ENCODE measurements around the gene DNM1.

DNM1 gene

DNA sequence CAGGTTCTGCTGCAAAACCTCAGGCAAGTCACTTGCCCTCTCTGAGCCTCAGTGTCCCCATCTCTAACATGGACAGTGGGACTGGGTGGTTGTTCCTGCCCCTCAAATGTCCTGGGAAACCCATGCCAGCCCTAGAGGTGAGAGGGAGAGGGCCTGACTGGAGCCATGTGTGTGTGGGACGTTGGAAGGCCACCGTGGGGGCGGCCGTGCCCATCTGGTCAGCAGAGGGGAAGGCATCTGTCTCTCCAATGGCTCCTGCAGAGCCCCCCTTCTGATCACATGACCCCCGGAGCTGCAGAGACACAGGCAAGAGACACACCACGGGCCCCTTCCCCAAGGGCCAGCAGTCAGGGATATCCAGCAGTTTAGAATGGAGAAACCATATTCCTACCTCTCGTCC, 1.7 kb downstream of the DNM1 start:
- in situ Hi-C loops (cut with MboI; ENCODE audit: low pct_unique_long_range_greater_than_20kb, low sequenced_read_pairs, unreplicated experiment): no loop called here
- DNase-seq (ENCODE audit: low spot score): no peak
- TF ChIP-seq, protein P1, sequence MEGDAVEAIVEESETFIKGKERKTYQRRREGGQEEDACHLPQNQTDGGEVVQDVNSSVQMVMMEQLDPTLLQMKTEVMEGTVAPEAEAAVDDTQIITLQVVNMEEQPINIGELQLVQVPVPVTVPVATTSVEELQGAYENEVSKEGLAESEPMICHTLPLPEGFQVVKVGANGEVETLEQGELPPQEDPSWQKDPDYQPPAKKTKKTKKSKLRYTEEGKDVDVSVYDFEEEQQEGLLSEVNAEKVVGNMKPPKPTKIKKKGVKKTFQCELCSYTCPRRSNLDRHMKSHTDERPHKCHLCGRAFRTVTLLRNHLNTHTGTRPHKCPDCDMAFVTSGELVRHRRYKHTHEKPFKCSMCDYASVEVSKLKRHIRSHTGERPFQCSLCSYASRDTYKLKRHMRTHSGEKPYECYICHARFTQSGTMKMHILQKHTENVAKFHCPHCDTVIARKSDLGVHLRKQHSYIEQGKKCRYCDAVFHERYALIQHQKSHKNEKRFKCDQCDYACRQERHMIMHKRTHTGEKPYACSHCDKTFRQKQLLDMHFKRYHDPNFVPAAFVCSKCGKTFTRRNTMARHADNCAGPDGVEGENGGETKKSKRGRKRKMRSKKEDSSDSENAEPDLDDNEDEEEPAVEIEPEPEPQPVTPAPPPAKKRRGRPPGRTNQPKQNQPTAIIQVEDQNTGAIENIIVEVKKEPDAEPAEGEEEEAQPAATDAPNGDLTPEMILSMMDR (IDR thresholded peaks at IDR 0.05; ENCODE audit: extremely low read depth, insufficient read depth, missing control alignments): no peak

DNA sequence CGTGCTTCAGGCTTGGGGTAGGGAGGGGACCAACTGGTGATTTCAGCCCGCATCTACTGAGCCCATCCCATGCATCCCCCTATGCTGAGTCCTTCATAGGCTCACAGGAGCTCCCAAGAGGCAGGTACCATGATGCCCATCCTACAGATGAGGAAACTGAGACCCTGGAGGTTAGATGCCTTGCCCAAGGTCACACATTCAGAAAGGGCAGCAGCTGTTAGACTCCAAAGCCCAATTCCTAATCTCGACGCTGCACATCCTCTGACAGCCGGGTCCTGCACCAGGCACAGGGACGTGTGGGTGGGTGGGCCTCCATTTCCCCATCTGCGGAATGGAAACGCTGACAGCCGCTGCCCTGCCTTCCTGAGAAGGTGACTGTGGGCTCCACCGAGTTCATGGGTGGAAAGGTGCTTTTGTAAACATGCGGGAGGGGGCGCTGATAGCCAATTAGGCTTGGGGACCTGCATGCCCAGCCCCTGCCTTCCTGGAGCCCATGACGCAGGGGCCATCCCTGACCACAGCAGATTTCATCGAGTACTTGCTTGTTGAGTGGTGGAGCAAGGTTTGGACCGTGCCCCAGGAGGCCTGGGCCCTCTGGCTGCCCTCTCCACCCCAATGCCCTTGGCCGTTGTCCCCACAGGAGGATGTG, 2.2 kb downstream of the DNM1 start:
- TF ChIP-seq, protein P1 (IDR thresholded peaks at IDR 0.05; ENCODE audit: extremely low read depth, insufficient read depth, missing control alignments): no peak
- no peak for DNase-seq (ENCODE audit: low spot score)
- in situ Hi-C loops (cut with MboI; ENCODE audit: low pct_unique_long_range_greater_than_20kb, low sequenced_read_pairs, unreplicated experiment): no loop called here

DNA sequence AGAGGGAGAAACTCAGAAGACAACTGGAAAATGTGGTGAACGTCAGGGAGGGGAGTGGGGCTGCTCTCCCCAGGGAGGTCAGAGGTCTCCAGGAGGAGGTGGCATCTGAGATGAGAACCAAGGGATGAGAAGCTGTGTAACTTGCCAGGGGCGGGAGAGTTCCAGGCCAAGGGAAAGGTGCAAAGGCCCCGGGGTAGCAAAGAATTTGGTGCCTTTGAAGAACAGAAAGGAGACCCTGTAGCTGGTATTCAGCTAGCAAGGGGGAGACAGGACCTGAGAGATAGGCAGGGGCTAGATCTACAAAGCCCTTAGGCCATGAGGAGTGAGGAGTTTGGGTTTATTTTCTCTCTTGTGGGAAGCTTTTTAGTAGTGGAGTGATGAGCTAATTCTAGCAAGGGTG, 3.3 kb downstream of the DNM1 start:
- no peak for DNase-seq (ENCODE audit: low spot score)
- TF ChIP-seq, protein P1 (IDR thresholded peaks at IDR 0.05; ENCODE audit: extremely low read depth, insufficient read depth, missing control alignments): no peak
- in situ Hi-C loops (cut with MboI; ENCODE audit: low pct_unique_long_range_greater_than_20kb, low sequenced_read_pairs, unreplicated experiment): no loop called here

DNA sequence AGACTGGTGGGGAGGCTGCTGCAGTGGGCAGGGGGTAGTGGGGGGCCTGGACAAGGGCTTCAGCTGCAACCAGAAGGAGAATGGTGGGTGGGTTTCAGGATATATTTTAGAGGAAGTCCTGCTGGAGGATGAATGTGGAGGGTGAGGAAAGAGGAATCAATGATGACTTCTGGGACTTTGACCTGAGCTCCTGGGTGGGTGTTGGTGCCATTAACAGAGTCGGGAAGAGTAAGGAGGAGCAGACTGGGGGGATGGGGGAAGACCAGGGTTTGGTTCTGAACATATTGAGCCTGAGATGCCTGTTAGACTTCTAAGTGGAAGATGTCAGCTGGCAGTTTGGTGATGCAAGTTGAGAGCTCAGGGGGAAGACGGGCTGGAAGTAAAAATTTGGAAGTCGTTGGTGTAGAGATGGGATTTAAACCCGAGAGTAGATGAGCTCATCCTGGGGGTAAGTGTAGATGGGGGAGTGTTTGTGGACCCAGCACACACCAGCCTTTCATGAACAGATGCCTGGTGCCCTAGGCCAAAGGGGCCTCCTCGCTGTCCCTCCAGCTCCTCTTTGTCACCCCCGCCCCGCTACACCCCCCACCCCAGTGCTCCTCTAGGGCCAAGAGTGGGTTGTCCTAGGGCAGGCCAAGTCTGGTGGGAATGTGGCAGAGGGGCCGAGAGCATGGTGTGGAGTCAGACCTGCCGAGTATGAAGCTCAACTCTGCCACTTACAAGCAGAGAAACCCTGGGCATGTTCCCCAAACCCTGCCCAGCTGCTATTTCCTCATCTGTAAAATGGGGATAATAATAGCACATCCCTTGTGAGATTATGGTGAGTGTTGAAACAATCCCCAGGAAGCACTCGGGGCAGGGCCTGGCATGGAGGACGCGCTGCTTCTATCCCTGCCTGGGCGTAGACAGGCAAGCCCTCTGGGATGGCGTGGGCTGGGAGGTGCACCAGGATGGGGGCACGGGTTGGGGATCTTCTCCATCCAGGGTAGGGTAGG, 4.0 kb downstream of the DNM1 start:
- TF ChIP-seq, protein P1 (IDR thresholded peaks at IDR 0.05; ENCODE audit: extremely low read depth, insufficient read depth, missing control alignments): no peak
- no peak for DNase-seq (ENCODE audit: low spot score)
- in situ Hi-C loops (cut with MboI; ENCODE audit: low pct_unique_long_range_greater_than_20kb, low sequenced_read_pairs, unreplicated experiment): no loop called here

DNA sequence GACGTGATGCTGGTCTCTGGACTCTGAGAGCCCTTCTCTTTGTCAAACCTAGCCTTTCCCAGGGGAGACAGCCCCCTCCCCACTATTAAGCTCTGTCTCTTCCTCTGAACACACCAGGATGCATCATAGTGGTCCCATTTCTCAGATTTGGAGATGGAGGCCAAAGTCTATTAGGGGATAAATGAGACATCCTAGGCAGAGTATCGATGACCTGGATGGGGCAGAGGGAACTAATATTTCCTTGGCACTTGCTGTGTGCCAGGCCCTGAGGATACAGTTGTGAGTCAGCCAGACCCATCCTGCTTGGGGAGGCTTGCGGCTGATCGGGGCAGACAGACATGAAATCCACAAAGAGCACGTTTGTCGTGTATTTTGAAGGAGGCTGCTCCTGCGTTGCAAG, 5.2 kb downstream of the DNM1 start:
- TF ChIP-seq, protein P1 (IDR thresholded peaks at IDR 0.05; ENCODE audit: extremely low read depth, insufficient read depth, missing control alignments): no peak
- in situ Hi-C loops (cut with MboI; ENCODE audit: low pct_unique_long_range_greater_than_20kb, low sequenced_read_pairs, unreplicated experiment): no loop called here
- no peak for DNase-seq (ENCODE audit: low spot score)

DNA sequence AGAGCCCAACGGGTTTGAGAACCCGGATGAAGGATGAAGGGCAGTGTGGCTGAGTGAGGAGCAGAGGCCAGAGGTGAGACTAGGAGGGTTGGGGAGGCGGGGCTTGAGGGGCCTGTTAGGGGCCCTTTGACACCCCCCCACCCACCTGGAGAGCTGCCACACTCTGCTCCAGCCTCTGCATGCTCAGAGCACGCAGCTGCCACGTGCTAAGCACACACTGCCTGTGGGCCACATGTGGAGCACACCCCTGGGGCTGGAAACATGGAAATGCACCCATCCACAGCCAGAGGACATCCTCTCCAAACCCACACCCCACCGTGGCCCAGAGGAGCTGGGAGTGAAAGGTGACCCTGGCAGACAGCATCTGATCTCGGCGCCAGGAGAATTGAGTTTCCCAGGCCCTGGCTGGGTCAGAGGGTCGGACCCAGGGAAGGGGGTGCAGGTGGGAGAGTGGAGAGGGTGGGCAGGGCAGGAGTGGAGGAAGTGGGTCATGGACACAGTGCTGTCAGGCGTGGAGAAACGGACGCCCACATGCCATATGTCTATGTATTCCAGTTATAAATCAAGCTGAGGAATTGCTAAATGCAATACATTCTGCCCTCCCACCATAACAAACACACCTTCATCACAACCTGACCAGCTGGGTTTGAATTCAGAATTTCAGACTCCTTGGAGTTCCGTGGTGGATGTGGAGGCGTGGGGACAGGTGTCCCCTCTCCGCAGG, 5.9 kb downstream of the DNM1 start:
- TF ChIP-seq, protein P1 (IDR thresholded peaks at IDR 0.05; ENCODE audit: extremely low read depth, insufficient read depth, missing control alignments): no peak

More for the DNA sequence above, 5.9 kb downstream of the DNM1 start:
- DNase-seq (ENCODE audit: low spot score): no peak
- in situ Hi-C loops (cut with MboI; ENCODE audit: low pct_unique_long_range_greater_than_20kb, low sequenced_read_pairs, unreplicated experiment): no loop called here

Data from GM13977 (cell line).